PFSK-1 (cell line): Measurements from ENCODE around the gene ZFAND6.

Source experiments
- FOXP2 ChIP-seq: optimal IDR thresholded peaks from 2 replicates; pipeline ENCODE3; 2011; ENCODE audit warnings: borderline replicate concordance, control low read depth, inconsistent platforms; ENCODE audit not compliant: insufficient read depth; ENCODE audit errors: extremely low read length, extremely low read depth
- POLR2AphosphoS5 ChIP-seq: IDR thresholded peaks from 2 replicates; pipeline ENCODE4 v1.6.1; 2012; ENCODE audit warnings: low read depth, mild to moderate bottlenecking, control low read depth, low read length, moderate library complexity
- REST ChIP-seq, 2 experiments: IDR thresholded peaks; 2 replicates each; pipeline versions ENCODE4 v1.6.1 to v1.8.0; 2011 to 2012; ENCODE audit warnings: low read depth in 2 of 2, low read length in 2 of 2, control low read depth in 1 of 2, inconsistent platforms in 1 of 2, mild to moderate bottlenecking in 1 of 2, moderate library complexity in 1 of 2; ENCODE audit not compliant: insufficient read depth in 1 of 2
- SIN3A ChIP-seq: IDR thresholded peaks from 2 replicates; pipeline ENCODE4 v1.6.1; 2012; ENCODE audit warnings: mild to moderate bottlenecking, low read length, moderate library complexity, borderline replicate concordance; ENCODE audit not compliant: insufficient read depth
- TAF1 ChIP-seq: IDR thresholded peaks from 2 replicates; pipeline ENCODE4 v1.6.1; 2012; ENCODE audit warnings: low read length, control low read depth, borderline replicate concordance; ENCODE audit not compliant: insufficient read depth

Gene ZFAND6

GRCh38 chr15:80140909-80141308 lies 81.4 kb downstream of the ZFAND6 start:
- TF ChIP-seq TAF1 (no peak), POLR2AphosphoS5 (no peak), SIN3A (no peak)

GRCh38 chr15:80141916-80142598 lies 82.6 kb downstream of the ZFAND6 start:
- no peak for TF ChIP-seq REST (IDR thresholded peaks at IDR 0.05; ENCODE audit: insufficient read depth in 1 of 2, low read depth in 2 of 2, low read length in 2 of 2)
- no peak for TF ChIP-seq SIN3A
- no peak for TF ChIP-seq FOXP2
- TF ChIP-seq POLR2AphosphoS5, result no peak
- no peak for TF ChIP-seq TAF1

GRCh38 chr15:80142646-80143045 lies 83.2 kb downstream of the ZFAND6 start:
- no peak for TF ChIP-seq FOXP2
- TF ChIP-seq SIN3A, result no peak
- no peak for TF ChIP-seq POLR2AphosphoS5
- TF ChIP-seq REST (IDR thresholded peaks at IDR 0.05; ENCODE audit: insufficient read depth in 1 of 2, low read depth in 2 of 2, low read length in 2 of 2), result no peak
- TF ChIP-seq TAF1, result no peak

- TF ChIP-seq FOXP2 (no peak), REST (IDR thresholded peaks at IDR 0.05; ENCODE audit: insufficient read depth in 1 of 2, low read depth in 2 of 2, low read length in 2 of 2) (no peak), SIN3A (no peak), POLR2AphosphoS5 (no peak)
Measured at GRCh38 chr15:80151148-80151547, 91.7 kb downstream of the ZFAND6 start.

- TF ChIP-seq REST (IDR thresholded peaks at IDR 0.05; ENCODE audit: insufficient read depth in 1 of 2, low read depth in 2 of 2, low read length in 2 of 2) (no peak), POLR2AphosphoS5 (no peak), TAF1 (no peak), FOXP2 (no peak), SIN3A (no peak)
Measured at GRCh38 chr15:80151576-80151975, 92.1 kb downstream of the ZFAND6 start.
